ENCODE results near the gene DDX11.
"Not testable (repeated sequence)": the region's sequence is repeated elsewhere in the genome, so short reads cannot be mapped to it uniquely, and the experiment has no call there.

DDX11 gene

DNA sequence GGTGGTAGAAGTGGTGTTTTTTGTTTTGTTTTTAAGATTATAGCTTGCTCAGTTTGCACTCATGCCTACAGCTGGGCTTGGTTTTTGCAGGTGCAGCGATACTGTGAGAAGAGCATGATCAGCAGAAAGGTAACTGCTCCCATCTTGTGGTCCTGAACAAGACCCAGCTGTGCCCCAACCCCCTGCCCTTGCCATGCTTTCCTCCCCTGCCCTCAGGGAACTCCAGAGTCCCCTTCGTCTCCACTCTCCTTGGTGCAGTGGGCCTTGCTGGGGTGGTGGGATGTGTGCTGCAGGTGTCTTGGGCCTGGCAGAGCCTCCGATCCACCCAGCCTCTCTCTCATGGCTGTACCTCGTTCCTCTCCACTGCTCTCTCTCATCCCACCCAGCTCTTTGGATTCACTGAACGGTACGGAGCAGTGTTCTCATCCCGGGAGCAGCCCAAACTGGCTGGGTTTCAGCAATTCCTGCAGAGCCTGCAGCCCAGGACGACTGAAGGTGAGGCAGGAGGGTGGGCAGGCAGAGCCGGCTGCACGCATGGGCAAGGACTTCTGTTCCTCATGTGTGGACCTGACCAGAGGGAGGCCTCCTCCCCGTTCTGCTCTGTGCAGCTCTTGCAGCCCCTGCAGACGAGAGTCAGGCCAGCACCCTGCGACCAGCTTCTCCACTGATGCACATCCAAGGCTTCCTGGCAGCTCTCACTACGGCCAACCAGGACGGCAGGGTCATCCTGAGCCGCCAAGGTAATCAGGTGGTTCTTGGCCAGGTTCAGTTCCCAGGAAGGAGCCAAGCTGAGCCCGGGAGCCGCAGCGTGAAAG, 22.8 kb downstream of the DDX11 start:
- not testable (repeated sequence) for FAIRE-seq; DNase-seq (ENCODE audit: insufficient read length, low spot score)

DNA sequence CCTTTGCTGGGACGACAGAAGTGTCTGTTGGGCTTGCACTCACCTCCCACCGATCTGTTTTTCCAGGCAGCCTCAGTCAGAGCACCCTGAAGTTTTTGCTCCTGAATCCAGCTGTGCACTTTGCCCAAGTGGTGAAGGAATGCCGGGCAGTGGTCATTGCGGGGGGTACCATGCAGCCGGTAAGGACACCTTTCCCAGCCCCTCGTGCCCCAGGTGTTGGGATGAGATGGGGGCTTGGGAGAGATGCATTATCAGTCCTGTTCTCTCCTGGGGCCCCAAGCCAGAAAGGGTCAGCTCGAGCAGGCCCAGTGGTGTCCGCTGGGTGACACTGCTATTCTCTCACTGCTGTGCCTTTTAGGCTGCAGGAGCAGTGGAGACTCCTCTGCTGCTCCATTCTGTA, 24.2 kb downstream of the DDX11 start:
- not testable (repeated sequence) for DNase-seq (ENCODE audit: insufficient read length, low spot score); FAIRE-seq

DNA sequence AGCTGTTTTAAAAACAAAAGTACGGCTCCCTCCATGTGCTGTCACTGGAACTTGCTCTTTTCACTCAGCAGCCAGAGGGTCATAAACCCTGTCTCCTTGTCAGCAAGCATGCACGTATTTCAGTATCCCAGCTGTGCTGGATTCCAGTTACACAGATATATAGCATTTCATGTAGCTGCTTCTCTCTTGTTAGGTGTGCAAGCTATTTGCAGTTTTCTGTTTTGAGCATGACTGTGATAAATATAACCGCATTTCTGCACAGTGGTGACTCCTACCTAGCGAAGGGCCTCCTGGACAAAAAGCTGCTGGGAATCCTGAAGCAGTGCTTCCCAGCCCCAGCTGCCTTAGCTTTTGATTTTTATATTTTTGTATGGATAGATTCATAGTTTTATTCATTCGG, 24.7 kb downstream of the DDX11 start:
- not testable (repeated sequence) for DNase-seq (ENCODE audit: insufficient read length, low spot score); FAIRE-seq

DNA sequence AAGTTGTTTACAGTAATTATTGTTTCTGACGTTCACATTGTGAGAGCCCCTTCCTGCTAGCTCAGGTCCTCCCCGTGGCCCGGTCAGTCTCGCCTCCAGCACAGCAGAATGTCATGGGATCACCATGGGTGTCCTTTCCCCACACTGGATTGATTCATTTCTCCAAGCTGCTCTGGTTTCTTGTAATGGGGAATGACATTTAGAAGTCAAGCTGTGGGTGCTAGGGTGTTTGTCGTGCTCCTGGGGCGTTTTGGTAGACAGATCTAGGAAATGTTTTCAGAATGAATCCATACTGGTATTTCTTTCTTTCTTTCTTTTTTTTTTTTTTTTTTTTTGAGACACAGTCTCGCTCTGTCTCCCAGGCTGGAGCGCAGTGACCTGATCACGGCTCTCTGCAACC, 25.1 kb downstream of the DDX11 start:
- DNase-seq (ENCODE audit: insufficient read length, low spot score); FAIRE-seq: not testable (repeated sequence)

DNA sequence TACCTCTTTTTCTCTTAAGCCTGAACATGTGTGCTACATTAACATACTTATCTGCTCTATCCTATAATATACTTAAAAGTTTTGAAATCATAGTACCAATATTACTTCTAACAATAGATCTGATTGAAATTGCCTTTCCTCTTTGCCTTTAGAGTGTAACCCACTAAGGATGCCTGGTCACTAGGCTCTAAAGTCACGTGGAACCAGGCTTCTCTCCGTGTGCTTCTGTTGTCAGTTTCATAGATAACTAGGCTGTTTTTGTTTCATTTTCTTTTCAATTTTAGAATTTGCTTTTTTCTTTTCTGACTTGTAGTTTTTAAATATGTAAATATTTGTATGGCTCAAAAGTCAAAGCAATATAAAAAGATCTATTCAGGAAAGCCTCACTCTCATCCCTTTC, 25.8 kb downstream of the DDX11 start:
- FAIRE-seq; DNase-seq (ENCODE audit: insufficient read length, low spot score): not testable (repeated sequence)

DNA sequence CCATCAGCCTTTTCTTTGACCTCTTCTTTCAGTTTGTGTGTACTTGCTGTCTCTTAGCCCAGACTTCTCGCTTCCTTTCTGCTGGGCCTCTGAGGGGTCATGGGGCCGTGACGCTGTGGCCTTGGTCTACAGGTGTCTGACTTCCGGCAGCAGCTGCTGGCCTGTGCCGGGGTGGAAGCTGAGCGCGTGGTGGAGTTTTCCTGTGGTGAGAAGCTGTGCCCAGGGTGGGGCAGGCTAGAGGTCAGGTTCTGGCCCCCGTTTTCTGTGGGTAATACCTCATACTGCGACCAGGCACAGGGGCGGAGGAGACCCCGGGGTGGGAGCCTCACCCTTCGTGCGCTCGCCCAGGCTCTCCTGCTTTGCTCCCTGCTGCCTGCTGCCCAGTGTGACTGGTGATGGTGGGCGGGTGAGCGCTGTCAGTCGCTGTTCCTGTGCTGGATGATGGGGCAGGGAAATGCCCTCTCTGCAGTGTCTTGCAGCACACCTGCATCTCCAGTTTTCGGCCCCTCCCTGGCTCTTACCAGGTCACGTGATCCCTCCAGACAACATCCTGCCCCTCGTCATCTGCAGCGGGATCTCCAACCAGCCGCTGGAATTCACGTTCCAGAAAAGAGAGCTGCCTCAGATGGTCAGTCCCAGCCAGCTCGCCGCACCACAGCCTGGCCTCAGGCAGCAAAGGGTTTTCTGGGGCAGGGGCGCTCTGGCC, 27.0 kb downstream of the DDX11 start:
- DNase-seq (ENCODE audit: insufficient read length, low spot score); FAIRE-seq: not testable (repeated sequence)

DNA sequence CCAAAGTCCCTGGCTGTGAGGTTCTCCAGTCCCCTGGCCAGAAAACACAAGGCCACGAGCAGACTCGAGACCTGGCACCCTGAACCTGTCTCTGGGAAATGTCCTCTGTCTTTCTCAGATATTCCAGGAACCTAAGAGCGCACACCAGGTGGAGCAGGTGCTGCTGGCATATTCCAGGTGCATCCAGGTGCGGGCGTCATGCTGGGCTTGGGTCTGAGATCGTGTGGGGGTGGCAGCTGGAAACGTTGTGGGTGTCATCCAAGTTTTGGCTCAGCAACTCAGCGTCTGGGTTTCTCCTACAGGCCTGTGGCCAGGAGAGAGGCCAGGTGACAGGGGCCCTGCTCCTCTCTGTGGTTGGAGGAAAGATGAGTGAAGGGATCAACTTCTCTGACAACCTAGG, 28.5 kb downstream of the DDX11 start:
- not testable (repeated sequence) for DNase-seq (ENCODE audit: insufficient read length, low spot score); FAIRE-seq

DNA sequence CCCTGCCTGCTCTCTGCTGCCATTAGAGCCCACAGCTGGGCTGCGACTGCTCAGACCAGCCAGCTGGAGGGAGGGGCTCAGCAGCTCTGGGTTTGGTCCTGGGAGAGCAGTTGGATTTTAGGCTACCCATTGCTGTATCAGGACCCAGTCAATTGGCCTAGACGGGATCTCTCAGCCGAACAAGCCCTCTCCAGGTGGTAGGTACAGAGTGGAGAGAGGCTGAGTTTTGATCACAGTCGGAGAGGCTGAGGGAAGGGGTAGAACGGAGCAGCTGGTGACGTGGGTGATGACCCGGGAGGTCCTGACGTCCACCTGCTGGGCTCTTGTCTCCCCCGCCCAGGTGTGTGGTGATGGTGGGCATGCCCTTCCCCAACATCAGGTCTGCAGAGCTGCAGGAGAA, 28.9 kb downstream of the DDX11 start:
- not testable (repeated sequence) for FAIRE-seq; DNase-seq (ENCODE audit: insufficient read length, low spot score)

DNA sequence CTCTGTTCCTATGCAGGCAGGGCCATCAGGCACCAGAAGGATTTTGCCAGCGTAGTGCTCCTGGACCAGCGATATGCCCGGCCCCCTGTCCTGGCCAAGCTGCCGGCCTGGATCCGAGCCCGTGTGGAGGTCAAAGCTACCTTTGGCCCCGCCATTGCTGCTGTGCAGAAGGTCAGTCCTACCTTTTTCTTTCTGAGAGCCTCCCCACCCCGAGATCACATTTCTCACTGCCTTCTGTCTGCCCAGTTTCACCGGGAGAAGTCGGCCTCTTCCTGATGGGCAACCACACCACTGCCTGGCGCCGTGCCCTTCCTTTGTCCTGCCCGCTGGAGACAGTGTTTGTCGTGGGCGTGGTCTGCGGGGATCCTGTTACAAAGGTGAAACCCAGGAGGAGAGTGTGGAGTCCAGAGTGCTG, 29.9 kb downstream of the DDX11 start:
- FAIRE-seq; DNase-seq (ENCODE audit: insufficient read length, low spot score): not testable (repeated sequence)

DNA sequence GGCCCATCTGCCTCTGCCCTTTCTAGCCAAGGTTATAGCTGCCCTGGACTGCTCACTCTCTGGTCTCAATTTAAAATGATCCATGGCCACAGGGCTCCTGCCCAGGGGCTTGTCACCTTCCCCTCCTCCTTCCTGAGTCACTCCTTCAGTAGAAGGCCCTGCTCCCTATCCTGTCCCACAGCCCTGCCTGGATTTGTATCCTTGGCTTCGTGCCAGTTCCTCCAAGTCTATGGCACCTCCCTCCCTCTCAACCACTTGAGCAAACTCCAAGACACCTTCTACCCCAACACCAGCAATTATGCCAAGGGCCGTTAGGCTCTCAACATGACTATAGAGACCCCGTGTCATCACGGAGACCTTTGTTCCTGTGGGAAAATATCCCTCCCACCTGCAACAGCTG, 30.6 kb downstream of the DDX11 start:
- not testable (repeated sequence) for FAIRE-seq; DNase-seq (ENCODE audit: insufficient read length, low spot score)

DNA sequence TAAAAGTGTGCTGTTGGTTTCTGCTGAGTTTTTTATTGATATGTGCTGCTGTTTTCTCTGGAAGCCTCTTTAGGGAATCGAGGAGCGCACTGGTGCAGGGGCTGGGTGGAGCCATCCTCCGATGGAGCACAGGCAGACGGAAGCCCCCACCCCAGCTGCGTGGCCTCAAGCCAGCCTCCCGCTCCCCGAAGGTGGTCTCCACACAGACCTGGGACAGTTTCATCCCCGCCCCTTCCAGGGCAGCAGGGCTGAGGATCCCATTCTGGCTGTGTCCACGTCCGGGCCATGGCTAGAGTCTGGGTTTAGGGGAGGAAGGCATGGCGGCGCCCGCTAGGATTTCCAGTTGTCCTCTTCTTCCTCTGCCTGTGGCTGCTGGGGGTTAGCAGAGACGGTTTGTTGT, 31.1 kb downstream of the DDX11 start:
- DNase-seq (ENCODE audit: insufficient read length, low spot score); FAIRE-seq: not testable (repeated sequence)

DNA sequence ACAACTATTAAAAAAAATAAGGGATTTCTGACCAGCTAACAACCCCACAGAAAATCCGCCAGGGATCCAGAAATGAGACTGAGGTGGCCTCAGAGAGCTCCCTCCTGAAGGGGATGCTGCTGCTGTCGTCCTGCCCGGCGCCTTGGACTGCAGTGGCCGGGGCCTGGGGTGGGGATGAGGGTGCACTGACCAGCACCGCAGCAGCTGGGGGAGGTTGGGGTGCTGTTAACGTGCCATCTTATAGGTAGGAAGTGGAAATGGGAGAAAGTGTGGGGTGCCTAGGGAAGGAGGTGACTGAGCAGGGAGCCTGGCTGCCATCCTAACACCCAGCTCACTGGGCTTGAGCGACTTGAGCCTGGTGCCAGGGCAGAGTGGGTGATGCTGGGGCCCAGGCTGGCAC, 32.0 kb downstream of the DDX11 start:
- FAIRE-seq: no peak

DNA sequence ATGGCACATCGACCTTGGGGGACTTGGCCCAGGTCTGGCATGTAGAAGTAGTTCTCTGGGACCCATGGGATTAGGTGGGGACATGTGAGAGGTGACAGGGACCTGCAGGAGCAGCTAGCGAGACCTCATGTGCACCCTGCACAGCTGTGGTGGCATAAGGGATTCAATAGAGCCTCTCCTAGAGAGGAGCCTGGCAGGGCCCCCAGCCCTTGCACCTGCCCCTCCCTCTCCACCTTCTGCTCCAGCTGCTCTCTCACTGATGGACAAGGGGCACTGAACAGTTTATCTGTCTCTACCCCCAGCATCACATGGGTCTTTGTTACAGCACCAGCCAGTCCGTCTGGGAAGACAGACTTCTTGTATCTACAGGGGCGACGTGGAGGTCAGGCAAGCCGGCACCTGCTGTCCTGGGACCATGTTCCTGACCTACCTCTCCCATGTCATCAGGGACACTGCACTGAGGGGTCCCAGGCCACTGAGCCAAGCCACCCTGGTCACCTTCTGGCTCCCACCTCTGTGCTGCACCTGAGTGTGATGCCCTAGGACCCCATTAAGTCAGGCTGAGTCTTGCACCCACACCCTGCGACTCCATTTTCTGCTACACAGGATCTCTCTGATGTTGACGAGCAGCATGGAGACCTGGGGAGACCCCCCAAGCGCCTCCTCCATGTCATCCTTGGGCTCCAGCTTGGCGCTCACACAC, 32.6 kb downstream of the DDX11 start:
- DNase-seq (ENCODE audit: insufficient read length, low spot score) (no peak), FAIRE-seq (no peak)

More for the DNA sequence above, 32.0 kb downstream of the DDX11 start:
- no peak for DNase-seq (ENCODE audit: insufficient read length, low spot score)

DNA sequence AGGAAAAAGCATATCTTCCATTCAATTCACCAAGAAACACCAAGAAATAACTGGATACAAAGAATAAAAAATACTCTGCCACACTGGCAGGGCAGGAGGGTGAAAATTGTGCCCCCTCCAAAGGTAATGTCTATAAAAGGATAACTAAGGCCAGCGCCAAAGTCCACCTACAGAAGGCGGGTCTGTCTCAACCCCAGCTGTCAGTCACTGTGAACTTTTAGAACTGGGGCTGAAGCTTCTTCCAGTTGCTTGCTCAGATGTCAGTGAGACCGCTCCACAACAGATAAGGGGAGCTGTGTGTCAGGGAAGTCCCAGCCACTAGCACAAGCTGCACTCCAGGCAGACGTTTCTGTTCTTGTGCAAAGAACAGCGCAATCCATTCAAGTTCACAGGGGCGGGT, 36.1 kb downstream of the DDX11 start:
- DNase-seq (ENCODE audit: insufficient read length, low spot score); FAIRE-seq: not testable (repeated sequence)

DNA sequence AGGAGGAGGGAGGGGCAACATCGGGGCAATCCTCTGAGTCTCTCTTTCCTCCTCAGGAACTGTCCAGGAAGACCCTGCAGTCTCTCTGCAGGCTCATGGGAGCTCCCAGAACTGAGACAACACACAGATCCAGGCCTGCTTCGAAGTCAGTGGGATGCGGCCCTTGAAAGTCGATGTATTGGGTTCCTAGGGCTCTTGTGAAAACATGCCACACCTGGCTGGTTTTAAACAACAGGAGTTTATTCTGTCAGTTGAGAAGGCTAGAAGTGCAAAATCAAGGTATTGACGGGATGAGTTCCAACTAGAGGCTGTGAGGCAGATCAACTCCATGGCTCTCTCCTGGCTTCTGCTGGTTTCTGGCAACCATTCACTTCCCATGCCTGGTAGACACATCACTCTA, 36.6 kb downstream of the DDX11 start:
- not testable (repeated sequence) for FAIRE-seq; DNase-seq (ENCODE audit: insufficient read length, low spot score)

DNA sequence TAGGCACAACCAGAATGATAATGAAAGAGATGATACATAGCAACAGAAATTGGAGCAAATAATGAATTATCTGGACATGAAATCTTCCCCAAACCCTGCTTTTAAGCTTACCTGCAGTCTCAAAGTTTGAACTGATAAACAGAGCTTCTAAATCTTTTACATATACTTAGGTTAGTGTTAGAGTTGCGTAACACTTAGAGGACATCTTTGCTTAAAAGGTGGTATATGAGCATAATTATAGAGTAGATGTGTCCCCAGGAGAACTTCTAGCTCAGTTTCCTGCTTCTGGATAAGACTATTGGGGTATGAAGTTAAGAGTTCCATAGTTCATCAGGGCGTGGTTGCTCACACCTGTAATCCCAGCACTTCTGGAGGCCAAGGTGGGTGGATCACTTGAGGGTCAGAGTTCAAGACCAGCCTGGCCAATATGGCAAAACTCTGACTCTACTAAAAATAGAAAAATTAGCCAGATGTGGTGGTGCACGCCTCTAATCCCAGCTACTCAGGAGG, 41.5 kb downstream of the DDX11 start:
- FAIRE-seq; DNase-seq (ENCODE audit: insufficient read length, low spot score): not testable (repeated sequence)

DNA sequence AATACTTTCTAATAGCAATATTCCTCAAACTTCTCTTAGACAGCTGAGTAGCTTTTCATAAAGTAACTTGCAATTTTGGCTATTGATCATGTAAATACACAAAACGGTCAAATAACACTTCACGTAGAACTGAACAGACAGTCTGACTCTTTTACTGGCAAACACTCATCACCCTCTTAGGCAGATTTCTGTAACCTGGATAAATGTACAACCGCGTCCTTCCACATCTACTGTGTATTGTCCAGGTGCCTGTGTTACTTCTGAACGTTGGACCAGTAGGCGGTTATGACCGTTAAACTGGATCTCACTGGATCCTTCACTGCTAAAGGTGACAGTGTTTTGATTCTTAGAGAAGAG, 43.2 kb downstream of the DDX11 start:
- DNase-seq (ENCODE audit: insufficient read length, low spot score); FAIRE-seq: not testable (repeated sequence)

DNA sequence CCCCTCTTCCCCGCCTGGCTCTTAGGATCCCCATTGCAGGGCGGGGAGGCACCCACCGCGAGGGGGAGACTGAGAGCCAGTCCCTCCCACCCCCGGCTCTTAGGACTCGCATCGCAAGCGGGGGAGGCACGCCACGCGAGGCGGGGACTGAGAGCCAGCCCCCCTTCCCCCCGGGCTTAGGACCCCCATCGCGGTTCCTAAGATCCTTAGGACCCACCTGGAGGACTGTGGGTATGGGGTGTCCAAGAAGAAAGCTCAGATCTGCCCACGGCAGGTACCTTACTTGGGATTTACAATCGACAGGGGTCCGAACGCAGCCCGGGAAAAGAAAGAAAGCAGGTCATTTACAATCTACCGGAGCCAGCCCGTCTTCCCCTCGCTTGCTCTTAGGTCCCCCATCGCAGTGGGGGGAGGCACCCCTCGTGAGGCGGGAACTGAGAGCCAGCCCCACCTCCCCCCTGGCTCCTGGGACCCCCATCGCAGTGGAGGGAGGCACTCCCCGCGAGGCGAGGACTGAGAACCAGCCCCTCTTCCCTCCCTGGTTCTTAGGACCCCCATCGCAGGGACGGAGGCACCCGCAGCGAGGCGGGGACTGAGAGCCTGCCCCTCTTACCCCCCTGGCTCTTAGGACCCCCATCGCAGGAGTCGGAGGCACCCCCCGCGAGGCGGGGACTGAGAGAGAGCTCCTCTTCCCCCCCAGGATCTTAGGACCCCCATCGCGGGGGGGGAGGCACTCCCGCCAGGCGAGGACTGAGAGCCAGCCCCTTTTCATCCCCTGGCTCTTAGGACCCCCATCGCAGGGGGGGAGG, 43.7 kb downstream of the DDX11 start:
- FAIRE-seq (no peak), DNase-seq (ENCODE audit: insufficient read length, low spot score) (peak; percentile 54)

DNA sequence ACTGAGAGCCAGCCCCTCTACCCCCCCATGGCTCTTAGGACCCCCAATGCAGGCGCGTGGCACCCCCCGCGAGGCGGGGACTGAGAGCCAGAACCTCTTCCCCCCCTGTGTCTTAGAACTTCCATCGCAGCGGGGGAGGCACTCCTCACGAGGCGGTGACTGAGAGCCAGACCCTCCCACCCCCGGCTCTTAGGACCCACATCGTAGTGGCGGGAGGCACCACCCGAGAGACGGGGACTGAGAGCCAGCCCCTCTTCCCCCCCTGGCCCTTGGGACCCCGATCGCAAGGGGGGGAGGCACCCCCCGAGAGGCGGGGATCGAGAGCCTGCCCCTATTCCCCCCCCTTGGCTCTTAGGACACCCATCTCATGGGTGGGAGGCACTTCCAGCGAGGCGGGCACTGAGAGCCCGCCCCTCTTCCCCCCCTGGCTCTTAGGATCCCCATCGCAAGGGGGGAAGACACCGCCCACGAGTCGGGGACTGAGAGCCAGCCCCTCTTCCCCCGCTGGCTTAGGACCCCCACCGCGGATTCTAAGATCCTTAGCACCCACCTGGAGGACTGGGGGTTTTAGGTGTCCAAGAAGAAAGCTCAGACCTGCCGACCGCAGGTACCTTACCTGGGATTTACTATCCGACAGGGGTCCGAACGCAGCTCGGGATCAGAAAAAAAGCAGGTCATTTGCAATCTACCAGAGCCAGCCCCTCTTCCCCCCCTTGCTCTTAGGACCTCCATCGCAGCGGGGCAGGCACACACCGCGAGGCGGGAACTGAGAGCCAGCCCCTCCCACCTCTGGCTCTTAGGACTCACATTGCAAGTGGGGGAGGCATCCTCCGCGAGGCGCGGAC, 44.9 kb downstream of the DDX11 start:
- DNase-seq (ENCODE audit: insufficient read length, low spot score): no peak
- FAIRE-seq: no peak
